ENCODE data around the gene TRAPPC2.
"Not testable (repeated sequence)": the region's sequence is repeated elsewhere in the genome, so short reads cannot be mapped to it uniquely, and the experiment has no call there.

TRAPPC2 gene

GRCh38 chrX:13681595-13681994 lies 52.8 kb downstream of the TRAPPC2 start:
- TF ChIP-seq, protein P1, sequence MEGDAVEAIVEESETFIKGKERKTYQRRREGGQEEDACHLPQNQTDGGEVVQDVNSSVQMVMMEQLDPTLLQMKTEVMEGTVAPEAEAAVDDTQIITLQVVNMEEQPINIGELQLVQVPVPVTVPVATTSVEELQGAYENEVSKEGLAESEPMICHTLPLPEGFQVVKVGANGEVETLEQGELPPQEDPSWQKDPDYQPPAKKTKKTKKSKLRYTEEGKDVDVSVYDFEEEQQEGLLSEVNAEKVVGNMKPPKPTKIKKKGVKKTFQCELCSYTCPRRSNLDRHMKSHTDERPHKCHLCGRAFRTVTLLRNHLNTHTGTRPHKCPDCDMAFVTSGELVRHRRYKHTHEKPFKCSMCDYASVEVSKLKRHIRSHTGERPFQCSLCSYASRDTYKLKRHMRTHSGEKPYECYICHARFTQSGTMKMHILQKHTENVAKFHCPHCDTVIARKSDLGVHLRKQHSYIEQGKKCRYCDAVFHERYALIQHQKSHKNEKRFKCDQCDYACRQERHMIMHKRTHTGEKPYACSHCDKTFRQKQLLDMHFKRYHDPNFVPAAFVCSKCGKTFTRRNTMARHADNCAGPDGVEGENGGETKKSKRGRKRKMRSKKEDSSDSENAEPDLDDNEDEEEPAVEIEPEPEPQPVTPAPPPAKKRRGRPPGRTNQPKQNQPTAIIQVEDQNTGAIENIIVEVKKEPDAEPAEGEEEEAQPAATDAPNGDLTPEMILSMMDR (IDR thresholded peaks at IDR 0.05; ENCODE audit: extremely low read depth, missing control alignments), result no peak
- DNase-seq (ENCODE audit: low spot score), result no peak

DNA sequence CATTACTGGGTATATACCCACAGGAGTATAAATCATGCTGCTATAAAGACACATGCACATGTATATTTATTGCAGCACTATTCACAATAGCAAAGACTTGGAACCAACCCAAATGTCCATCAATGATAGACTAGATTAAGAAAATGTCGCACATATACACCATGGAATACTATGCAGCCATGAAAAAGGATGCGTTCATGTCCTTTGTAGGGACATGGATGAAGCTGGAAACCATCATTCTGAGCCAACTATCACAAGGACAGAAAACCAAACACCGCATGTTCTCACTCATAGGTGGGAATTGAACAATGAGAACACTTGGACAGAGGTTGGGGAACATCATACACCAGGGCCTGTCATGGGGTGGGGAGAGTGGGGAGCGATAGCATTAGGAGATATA lies 54.7 kb downstream of the TRAPPC2 start:
- DNase-seq (ENCODE audit: low spot score), result not testable (repeated sequence)

DNA sequence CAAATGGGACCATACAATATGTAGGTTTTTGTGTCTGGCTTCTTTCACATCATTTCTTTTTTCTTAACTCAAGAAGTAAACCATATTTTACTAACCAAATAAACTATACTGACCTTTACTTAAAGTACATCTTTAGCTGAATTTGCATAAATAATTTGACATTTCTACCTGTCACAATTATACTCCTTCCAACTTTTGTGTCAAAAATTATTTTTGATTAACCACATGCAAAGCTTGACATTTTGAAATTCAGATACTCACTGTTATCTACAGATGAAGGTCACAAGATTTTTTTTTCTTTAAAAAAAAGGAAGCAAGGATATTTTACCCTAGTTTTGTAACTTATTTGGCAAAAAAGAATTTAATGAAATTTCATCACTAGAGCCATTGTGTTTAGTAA lies 57.5 kb downstream of the TRAPPC2 start:
- DNase-seq (ENCODE audit: low spot score), result no peak
- TF ChIP-seq, protein P1 (IDR thresholded peaks at IDR 0.05; ENCODE audit: extremely low read depth, missing control alignments), result no peak

GRCh38 chrX:13673016-13673415 lies 61.4 kb downstream of the TRAPPC2 start:
- DNase-seq (ENCODE audit: low spot score), result no peak
- TF ChIP-seq, protein P1 (IDR thresholded peaks at IDR 0.05; ENCODE audit: extremely low read depth, missing control alignments), result no peak

- no peak for DNase-seq (ENCODE audit: low spot score)
Measured at GRCh38 chrX:13670197-13670596, 64.2 kb downstream of the TRAPPC2 start.

GRCh38 chrX:13669755-13670154 lies 64.7 kb downstream of the TRAPPC2 start:
- DNase-seq (ENCODE audit: low spot score), result not testable (repeated sequence)

More at GRCh38 chrX:13670197-13670596, 64.2 kb downstream of the TRAPPC2 start:
- TF ChIP-seq, protein P1 (IDR thresholded peaks at IDR 0.05; ENCODE audit: extremely low read depth, missing control alignments), result no peak

DNA sequence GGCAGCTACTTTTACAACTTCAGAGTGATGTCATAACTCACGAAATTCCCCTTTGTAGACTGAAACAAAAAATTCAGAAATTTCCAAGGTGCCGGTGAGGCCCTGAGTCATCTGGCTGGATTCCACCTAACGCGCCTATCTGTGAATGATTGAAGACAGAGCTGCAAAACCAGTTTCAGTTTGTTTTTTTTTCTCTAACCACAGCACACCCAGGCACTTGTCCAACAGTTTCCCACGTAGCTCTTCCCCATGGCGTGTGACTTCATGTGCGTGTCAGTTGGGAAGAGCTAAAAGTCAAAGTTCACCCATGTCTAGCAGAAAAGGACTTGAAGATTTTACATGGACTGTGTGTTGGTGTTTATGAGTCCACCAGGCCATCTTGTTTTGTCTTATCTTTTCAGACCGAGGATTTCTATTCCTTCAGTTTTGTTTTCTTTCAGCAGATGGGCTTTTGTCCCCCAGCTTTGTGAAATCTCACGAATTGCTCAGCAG lies 65.1 kb downstream of the TRAPPC2 start:
- TF ChIP-seq, protein P1 (IDR thresholded peaks at IDR 0.05; ENCODE audit: extremely low read depth, missing control alignments), result no peak
- DNase-seq (ENCODE audit: low spot score), result peak; percentile 33

DNA sequence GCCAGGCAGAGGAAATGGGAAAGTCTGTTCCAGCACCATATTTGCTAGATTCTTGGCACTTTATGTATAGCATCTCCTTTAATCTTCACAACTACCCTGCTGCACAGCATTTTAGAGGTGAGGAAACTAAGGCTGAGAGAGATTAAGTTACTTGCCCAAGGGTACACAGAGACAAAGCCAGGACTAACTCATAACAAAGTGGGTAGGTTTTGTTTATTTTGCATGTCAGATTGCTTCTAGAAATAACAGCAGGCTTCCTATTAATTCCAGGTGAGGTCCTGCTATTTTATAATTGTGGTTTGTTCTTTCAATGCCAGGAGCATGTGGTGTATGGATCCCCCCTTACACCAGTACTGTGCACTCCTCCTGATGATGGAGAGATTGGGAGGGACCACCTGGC lies 66.5 kb downstream of the TRAPPC2 start:
- DNase-seq (ENCODE audit: low spot score), result no peak
- TF ChIP-seq, protein P1 (IDR thresholded peaks at IDR 0.05; ENCODE audit: extremely low read depth, missing control alignments), result no peak
